ENCODE data around the gene DBET. TPM values are rescaled to one million over a fixed set of nuclear protein-coding genes. Genes with fewer than 3 reads are reported as not detected.

Gene DBET
- not detected in 2 replicates for total RNA-seq

GRCh38 chr4:190064342-190064741 lies at the start of gene DBET:
Gene DBET, plus strand, starts transcription at chr4:190064502.

GRCh38 chr4:190027156-190027555 lies 37.1 kb upstream of the DBET start, which contains the start of gene FRG2:
Gene FRG2, minus strand, starts transcription at chr4:190027256. Its CDS starts 52 bp downstream, at chr4:190027204.

Other genes starting within 250 kb of the DBET start
- 15.9 and 52.4 TPM in 2 replicates for gene FRG1, start 123.6 kb upstream of the DBET start, total RNA-seq
- gene FRG2, start 37.2 kb upstream of the DBET start, total RNA-seq = not detected in 2 replicates
- not detected in 2 replicates for gene DUX4, start 109.3 kb downstream of the DBET start, total RNA-seq

All from smooth muscle cell of trachea (primary cell).